AG04449 (cell line): ENCODE measurements around the gene HIRA.

ENCODE experiments used
- CTCF ChIA-PET: fragments of 350-600 bp; formaldehyde crosslinking; extraction: SDS; loops from one replicate; lab custom pipeline; 2021; ENCODE audit warnings: antibody characterized with exemption; lab: Yijun Ruan, JAX
- POLR2A ChIA-PET: fragments of 400-600, 350-600 bp; formaldehyde crosslinking; extraction: SDS; loops from one replicate; lab custom pipeline; 2020; ENCODE audit warnings: antibody characterized with exemption, inconsistent platforms; lab: Yijun Ruan, JAX
- DNase-seq: peaks from one replicate; pipeline ENCODE4 v3.0.0-alpha.2; 2010; ENCODE audit warnings: low read depth, low spot score
- H3K4me3 ChIP-seq: 2 replicates; pipeline ENCODE4 v1.5.1; 2011; ENCODE audit warnings: low read depth, mild to moderate bottlenecking, control low read depth, low read length
- CTCF ChIP-seq: IDR thresholded peaks from one replicate; pipeline ENCODE4 v1.5.1; 2011; ENCODE audit warnings: mild to moderate bottlenecking, moderate library complexity, low read length, control low read depth, inconsistent platforms; ENCODE audit not compliant: insufficient read depth; ENCODE audit errors: missing control alignments

Gene HIRA

GRCh38 chr22:19407649-19408606 lies 23.6 kb downstream of the HIRA start:
- ChIA-PET POLR2A (no interaction called here), CTCF (no interaction called here)
- TF ChIP-seq CTCF, result no peak

GRCh38 chr22:19406846-19407245 lies 24.7 kb downstream of the HIRA start:
- DNase-seq, result no peak
- no peak overlapping the region for H3K4me3 ChIP-seq
- ChIA-PET CTCF (no interaction called here), POLR2A (no interaction called here)
- TF ChIP-seq CTCF, result no peak

More at GRCh38 chr22:19407649-19408606, 23.6 kb downstream of the HIRA start:
- DNase-seq, result no peak
- H3K4me3 ChIP-seq, result no peak overlapping the region

- DNase-seq, result no peak
- ChIA-PET POLR2A (no interaction called here), CTCF (no interaction called here)
- no peak overlapping the region for H3K4me3 ChIP-seq
- no peak for TF ChIP-seq CTCF
Measured at GRCh38 chr22:19406281-19406811, 25.2 kb downstream of the HIRA start.

GRCh38 chr22:19405652-19406051 lies 25.9 kb downstream of the HIRA start:
- TF ChIP-seq CTCF, result no peak
- ChIA-PET CTCF (no interaction called here), POLR2A (no interaction called here)
- DNase-seq, result no peak
- no peak overlapping the region for H3K4me3 ChIP-seq

- ChIA-PET CTCF (interaction anchor here (1.4 kb wide), 1 partner anchor 13 kb away, joined by 4 read pairs; no protein-coding TSS in a partner anchor), POLR2A (no interaction called here)
- DNase-seq, result no peak
- H3K4me3 ChIP-seq, result no peak overlapping the region
- TF ChIP-seq CTCF, result no peak
Measured at GRCh38 chr22:19405133-19405532, 26.4 kb downstream of the HIRA start.

- no peak overlapping the region for H3K4me3 ChIP-seq
- POLR2A ChIA-PET, result no interaction called here
- CTCF ChIA-PET, result interaction anchor here (1.4 kb wide), 1 partner anchor 12 kb away, joined by 4 read pairs; no protein-coding TSS in a partner anchor
- DNase-seq, result no peak
- TF ChIP-seq CTCF, result no peak
Measured at GRCh38 chr22:19404676-19405075, 26.9 kb downstream of the HIRA start.
